Activated T-helper 1 cell treated with Interleukin-2 at 50 U/mL for 16 hours (primary cell): Measurements from ENCODE around the gene PAFAH1B1.
"Not testable (repeated sequence)": the region's sequence is repeated elsewhere in the genome, so short reads cannot be mapped to it uniquely, and the experiment has no call there.

ENCODE experiments used
- DNase-seq: peaks from one replicate; pipeline ENCODE4 v3.0.0-alpha.2; 2020; ENCODE audit warnings: low read depth

Gene PAFAH1B1

GRCh38 chr17:2592971-2593820 lies at the start of gene PAFAH1B1:
Gene PAFAH1B1, plus strand, starts transcription at chr17:2593654. Its CDS starts 44,635 bp downstream, at chr17:2638289.
- DNase-seq = peak; percentile 97

DNA sequence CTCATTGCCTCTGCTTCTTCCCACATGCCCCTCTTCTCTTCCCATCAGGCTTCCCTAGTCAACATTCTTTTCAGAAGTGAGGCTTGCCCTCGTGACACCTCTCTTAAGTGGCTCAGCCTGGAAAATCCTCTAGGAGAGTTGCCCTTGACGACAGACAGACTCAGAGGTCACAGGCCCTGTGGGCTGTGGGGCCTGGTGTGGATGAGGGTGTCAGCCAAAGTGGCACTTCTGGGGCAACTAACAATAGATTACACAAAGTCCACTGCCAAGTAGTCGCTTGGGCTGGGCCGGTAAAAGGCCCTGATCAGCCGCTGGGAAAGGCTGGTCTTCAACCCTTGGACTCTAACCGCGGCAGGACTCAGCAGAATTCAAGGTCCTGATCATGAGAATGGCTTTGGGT lies 48.1 kb upstream of the PAFAH1B1 start:
- DNase-seq = no peak

DNA sequence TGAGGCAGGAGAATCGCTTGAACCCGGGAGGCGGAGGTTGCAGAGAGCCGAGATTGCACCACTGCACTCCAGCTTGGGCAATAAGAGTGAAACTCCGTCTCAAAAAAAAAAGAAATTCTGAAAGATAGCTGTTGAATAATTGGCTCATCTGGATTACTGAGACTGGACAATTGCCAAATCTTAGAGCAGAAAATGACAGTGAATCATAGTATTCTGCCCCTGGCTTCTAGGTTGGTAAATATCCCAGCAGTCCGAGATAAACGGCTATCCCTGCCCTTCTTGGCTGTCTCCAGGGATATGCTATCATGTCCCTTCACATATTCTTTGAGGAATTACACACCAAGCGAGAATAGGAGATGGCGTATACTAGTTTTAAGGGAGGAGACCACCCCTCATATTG lies 46.3 kb upstream of the PAFAH1B1 start:
- DNase-seq = no peak

- DNase-seq = not testable (repeated sequence)
Measured at GRCh38 chr17:2548026-2548425, 45.4 kb upstream of the PAFAH1B1 start.

DNA sequence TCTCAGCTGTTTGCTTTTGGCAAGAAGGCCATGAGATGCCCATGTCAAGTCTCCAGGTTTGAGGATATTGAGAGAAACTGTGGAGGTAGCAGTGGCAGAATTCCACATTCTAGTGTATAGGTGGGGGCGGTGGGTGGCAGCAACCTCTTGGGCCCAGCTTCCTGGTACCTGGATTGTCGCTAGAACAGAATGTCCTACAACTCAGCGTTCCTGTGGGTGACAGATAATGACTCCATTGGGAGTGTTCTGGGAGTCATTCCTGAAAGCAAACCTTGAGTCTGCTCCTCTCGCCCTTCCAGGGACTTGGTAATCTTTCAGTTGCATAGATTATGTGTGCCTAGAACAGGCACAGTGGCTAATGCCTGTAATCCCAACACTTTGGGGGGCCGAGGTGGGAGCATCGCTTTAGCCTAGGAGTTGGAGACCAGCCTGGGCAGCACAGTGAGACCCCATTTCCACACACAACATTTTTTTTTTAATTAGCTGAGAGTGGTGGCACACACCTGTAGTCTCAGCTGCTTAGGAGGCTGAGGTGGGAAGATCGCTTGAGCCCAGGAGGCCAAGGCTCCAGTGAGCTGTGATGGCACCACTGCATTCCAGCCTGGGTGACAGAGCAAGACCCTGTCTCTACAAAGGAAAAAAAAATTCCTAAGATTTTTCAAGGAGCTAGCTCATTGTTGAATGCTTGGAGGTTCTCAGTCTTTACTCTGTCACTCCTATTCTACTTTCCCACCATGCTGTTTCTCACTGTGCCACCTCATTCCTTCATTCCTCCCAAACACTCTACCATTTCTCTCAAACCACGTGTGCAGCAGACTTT lies 43.9 kb upstream of the PAFAH1B1 start:
- no peak for DNase-seq

- DNase-seq = no peak
Measured at GRCh38 chr17:2551493-2551892, 42.0 kb upstream of the PAFAH1B1 start.

GRCh38 chr17:2551928-2552327 lies 41.5 kb upstream of the PAFAH1B1 start:
- DNase-seq = no peak

GRCh38 chr17:2560658-2561057 lies 32.8 kb upstream of the PAFAH1B1 start:
- no peak for DNase-seq

GRCh38 chr17:2562162-2562858 lies 31.1 kb upstream of the PAFAH1B1 start:
- no peak for DNase-seq

DNA sequence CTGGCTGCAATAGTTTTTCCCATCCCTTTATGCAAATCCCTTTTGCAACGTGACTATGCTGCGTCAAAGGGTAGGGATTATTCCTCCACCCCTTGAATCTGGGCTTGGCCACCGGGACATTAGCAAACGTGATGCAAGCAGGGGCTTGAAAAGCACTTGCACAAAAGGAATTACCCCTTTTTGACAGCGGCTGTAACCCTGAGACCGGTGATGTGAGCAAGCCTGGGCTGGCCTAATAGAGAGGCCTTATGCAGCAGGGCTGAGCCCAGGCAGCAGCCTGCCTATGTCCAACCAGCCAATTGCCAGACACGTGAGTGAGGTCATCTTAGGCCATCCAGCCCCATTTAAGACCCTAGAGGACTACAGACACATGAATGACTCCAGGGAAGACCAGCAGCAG lies 30.4 kb upstream of the PAFAH1B1 start:
- no peak for DNase-seq

GRCh38 chr17:2563543-2563942 lies 29.9 kb upstream of the PAFAH1B1 start:
- DNase-seq = no peak

DNA sequence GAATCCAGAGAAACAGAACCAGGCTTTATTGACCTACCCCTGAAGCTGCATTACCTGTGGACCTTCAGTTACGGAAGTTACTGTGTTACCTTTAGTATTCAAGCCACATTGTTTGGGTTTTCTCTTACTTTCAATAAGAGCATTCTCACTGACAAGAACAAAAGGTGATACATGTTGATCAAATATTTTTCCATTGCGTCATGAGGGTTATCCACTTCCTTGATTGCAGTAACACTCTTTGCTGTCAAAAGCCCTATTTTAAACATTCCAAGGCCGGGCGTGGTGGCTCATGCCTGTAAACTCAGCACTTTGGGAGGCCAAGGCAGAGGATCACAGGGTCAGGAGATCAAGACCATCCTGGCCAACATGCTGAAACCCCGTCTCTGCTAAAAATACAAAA lies 28.6 kb upstream of the PAFAH1B1 start:
- DNase-seq = no peak

DNA sequence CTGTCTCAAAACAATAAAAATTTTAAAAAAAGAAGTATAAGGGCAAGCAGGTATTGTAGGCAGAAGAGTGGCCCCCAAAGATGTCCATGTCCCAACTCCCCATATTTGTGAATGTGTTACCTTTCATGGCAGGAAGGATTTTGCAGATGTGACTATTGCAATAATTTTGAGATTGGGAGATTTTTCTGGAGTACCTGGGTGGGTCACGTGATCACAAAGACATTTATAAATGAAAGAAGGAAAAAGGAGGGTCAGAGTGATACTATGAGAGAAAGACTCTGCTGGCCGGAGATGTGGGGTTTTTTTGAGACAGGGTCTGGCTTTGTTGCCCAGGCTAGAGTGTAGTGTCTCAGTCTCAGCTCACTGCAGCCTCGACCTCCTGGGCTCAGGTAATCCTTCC lies 27.4 kb upstream of the PAFAH1B1 start:
- DNase-seq = no peak

DNA sequence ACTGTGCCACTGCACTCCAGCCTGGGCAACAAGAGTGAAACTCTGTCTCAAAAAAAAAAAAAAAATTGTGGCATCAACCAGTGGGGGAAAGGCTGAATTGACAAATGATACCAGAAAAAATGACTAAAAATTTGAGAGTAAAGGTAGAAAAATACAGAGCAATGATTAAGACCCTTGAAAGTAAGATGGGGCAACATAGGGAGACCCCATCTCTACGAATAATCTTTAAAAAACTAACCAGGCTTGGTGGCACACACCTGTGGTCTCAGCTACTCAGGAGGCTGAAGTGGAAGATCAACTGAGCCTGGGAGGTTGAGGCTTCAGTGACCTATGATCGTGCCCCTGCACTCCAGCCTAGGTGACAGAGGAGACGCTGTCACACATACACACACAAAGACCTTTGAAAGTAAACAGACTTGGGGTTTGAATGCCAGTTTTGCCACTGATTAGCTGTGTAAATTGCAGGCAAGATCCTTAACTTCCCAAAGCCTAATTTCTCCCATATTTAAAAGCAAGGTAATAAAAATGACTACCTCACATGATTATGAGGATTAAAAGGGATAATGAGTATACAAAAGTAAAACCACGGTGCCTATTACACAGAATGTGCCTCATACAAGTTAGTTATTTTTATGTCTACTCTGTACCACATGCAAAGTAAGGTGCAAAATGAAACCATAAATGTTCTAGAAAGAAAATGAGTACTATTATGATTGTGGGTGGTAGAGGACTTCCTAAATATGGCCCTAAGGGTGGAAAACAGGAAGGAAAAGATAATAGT lies 21.7 kb upstream of the PAFAH1B1 start:
- DNase-seq = no peak

- DNase-seq = not testable (repeated sequence)
Measured at GRCh38 chr17:2572304-2572609, 21.2 kb upstream of the PAFAH1B1 start.

- DNase-seq = no peak
Measured at GRCh38 chr17:2580151-2580550, 13.3 kb upstream of the PAFAH1B1 start.

DNA sequence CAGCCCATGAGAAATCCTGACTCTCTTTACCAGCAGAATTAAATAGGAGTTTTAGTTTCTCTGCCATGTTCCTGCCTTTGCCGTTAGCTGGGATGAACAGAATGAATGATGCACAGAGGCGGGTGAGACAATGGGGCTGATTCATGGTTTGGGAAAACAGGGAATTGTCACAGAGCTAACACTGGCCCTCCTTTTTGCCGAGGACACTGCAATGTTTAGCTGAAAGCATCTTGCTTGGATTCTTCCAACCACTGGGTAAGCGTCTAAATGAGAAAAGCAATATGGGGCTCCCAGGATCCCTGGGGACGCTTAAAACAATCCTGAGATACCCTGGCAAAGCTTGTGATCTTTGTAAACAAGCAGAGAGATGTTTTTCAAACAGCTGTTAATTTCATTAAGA lies 12.8 kb upstream of the PAFAH1B1 start:
- no peak for DNase-seq

DNA sequence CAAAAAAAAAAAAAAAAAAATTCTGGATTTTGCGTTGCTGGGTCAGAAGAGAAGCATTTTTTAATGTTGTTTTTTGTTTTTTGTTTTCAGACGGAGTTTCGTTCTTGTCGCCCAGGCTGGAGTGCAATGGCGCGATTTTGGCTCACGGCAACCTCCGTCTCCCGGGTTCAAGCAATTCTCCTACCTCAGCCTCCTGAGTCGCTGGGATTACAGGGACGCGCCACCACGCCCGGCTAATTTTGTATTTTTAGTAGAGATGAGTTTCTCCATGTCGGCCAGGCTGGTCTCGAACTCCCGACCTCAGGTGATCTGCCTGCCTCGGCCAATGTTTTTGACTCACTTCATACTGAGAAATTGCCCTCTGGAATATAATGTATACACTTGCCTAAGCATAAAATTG lies 11.0 kb upstream of the PAFAH1B1 start:
- DNase-seq = no peak

DNA sequence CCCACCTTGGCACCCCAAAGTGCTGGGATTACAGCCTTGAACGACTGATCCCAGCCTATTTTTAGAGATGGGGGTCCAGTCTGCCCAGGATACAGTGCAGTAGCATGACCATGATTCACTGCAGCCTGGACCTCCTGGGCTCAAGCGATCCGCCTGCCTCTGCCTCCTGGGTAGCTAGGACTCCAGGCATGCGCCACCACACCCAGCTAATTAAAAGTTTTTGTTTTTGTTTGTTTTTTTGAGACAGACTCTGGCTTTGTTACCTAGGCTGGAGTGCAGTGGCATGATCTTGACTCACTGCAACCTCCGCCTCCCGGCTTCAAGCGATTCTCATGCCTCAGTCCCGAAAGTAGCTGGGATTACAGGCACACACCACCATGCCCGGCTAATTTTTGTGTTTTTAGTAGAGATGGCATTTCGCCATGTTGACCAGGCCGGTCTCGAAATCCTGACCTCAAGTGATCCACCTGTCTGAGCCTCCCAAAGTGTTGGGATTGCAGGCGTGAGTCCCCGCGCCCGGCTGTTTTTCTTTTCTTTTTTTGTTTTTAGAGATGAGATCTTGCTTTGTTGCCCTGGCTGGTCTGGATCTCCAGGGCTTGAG lies 2.3 kb upstream of the PAFAH1B1 start:
- no peak for DNase-seq

GRCh38 chr17:2593821-2594721 lies 617 bp downstream of the PAFAH1B1 start:
- peak; percentile 74 for DNase-seq
